Stimulated activated naive CD4-positive, alpha-beta T cell treated with Interleukin-2 at 50 U/mL for 16 hours (primary cell): Measurements from ENCODE around the gene PDSS2.
"Not testable (repeated sequence)": the region's sequence is repeated elsewhere in the genome, so short reads cannot be mapped to it uniquely, and the experiment has no call there.

Experiments
- DNase-seq: peaks from one replicate; lab custom pipeline; 2025; lab: John Stamatoyannopoulos, UW

PDSS2 gene

GRCh38 chr6:107118540-107118939 is 340.8 kb downstream of the PDSS2 start:
- DNase-seq: not testable (repeated sequence)

GRCh38 chr6:107116931-107117330 is 342.4 kb downstream of the PDSS2 start:
- DNase-seq: no peak

GRCh38 chr6:107116328-107116892 is 343.0 kb downstream of the PDSS2 start:
- DNase-seq: no peak

- DNase-seq: peak; percentile 22
Measured at GRCh38 chr6:107115695-107116327, 343.6 kb downstream of the PDSS2 start.

- DNase-seq: peak; percentile 49
Measured at GRCh38 chr6:107114926-107115694, 344.3 kb downstream of the PDSS2 start, which contains the start of gene BEND3. Gene BEND3, minus strand, starts transcription at chr6:107115515. Its CDS starts 16,230 bp downstream, at chr6:107099285.

GRCh38 chr6:107114213-107114925 is 345.0 kb downstream of the PDSS2 start:
- DNase-seq: peak; percentile 51

GRCh38 chr6:107110200-107110599 is 349.2 kb downstream of the PDSS2 start:
- no peak for DNase-seq

- DNase-seq: no peak
Measured at GRCh38 chr6:107108201-107108890, 351.0 kb downstream of the PDSS2 start.

GRCh38 chr6:107107791-107108190 is 351.6 kb downstream of the PDSS2 start:
- no peak for DNase-seq

GRCh38 chr6:107106165-107106564 is 353.2 kb downstream of the PDSS2 start:
- DNase-seq: no peak

- no peak for DNase-seq
Measured at GRCh38 chr6:107105511-107106116, 353.8 kb downstream of the PDSS2 start.

GRCh38 chr6:107103082-107103481 is 356.3 kb downstream of the PDSS2 start:
- DNase-seq: no peak
